IPS-18a (cell line): Measurements from ENCODE around the gene ERAP2.
"Not testable (repeated sequence)": the region's sequence is repeated elsewhere in the genome, so short reads cannot be mapped to it uniquely, and the experiment has no call there.

Experiments
- H3K27ac ChIP-seq: one replicate; pipeline ENCODE4 v1.5.1; 2013; ENCODE audit warnings: low read length
- H3K27me3 ChIP-seq: one replicate; pipeline ENCODE4 v1.6.1; 2013; ENCODE audit warnings: mild to moderate bottlenecking, low read length; ENCODE audit not compliant: control insufficient read depth, insufficient read depth
- H3K36me3 ChIP-seq: one replicate; pipeline ENCODE4 v1.6.1; 2013; ENCODE audit warnings: low read depth, low read length; ENCODE audit not compliant: control insufficient read depth
- H3K4me1 ChIP-seq: one replicate; pipeline ENCODE4 v1.6.1; 2013; ENCODE audit warnings: low read depth, low read length; ENCODE audit not compliant: control insufficient read depth
- H3K4me3 ChIP-seq: one replicate; pipeline ENCODE4 v1.5.1; 2013; ENCODE audit warnings: low read length
- H3K9ac ChIP-seq: one replicate; pipeline ENCODE4 v1.6.1; 2013; ENCODE audit warnings: mild to moderate bottlenecking, low read length, moderate library complexity
- H3K9me3 ChIP-seq: one replicate; pipeline ENCODE4 v1.6.1; 2013; ENCODE audit warnings: low read depth, low read length; ENCODE audit not compliant: control insufficient read depth

The ERAP2 gene

GRCh38 chr5:96876292-96876850, at the start of gene ERAP2:
Gene ERAP2 (plus strand): TSS chr5:96876500. CDS start chr5:96879686, 3,186 bp downstream.
- Histone ChIP-seq H3K36me3 (no peaks in the 10 kb centered on the region), H3K9me3 (no peaks in the 10 kb centered on the region), H3K27me3 (no peaks in the 10 kb centered on the region), H3K4me3 (no peak within 1 kb of the TSS), H3K4me1 (peaks cover 4% of the 10 kb centered on the region), H3K27ac (no peak within 1 kb of the TSS), H3K9ac (no peak within 1 kb of the TSS)

DNA sequence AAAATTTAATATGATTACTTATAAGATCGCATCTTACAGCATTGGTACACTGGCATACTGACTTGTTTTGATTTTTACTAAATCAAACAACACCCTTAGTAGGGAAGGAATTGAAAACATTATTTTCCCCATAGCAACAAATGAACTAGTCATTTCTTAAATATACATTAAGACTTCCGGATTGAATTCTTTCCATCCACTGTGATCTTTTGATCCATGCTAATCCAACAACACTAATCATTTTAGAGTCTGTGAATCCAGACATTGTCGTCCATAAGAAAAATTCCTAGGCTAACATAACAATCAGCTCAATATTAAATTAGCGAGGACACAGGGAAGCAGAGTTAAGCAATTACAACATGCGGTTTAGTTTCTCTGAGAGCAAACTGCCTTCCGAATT, 47.0 kb upstream of the ERAP2 start:
- H3K4me1 ChIP-seq, result no peaks in the 10 kb centered on the region
- H3K4me3 ChIP-seq, result no peak overlapping the region
- no peaks in the 10 kb centered on the region for H3K9me3 ChIP-seq
- no peaks in the 10 kb centered on the region for H3K27me3 ChIP-seq
- no peak overlapping the region for H3K9ac ChIP-seq
- no peaks in the 10 kb centered on the region for H3K36me3 ChIP-seq
- H3K27ac ChIP-seq, result no peak overlapping the region

DNA sequence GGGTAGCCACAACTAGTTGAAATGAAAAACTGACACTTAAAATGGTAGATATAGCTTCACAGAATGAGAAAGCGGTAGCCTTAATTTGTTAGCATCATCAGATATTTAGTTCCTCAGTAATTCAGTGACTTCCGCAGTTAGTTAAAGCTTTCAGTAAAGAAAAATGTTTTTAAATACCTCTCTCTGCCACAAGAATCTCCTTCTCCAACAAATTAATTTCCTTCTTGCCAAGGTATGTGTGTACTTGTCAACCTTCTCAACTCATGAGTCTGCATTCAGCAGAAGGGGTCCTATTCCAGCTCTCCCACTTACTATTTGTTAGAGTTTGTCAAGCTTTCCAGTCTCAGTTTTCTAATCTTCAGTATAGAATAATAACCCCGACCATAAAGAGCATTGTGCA, 42.3 kb upstream of the ERAP2 start:
- H3K9me3 ChIP-seq, result no peaks in the 10 kb centered on the region
- H3K36me3 ChIP-seq, result no peaks in the 10 kb centered on the region
- H3K9ac ChIP-seq, result no peak overlapping the region
- H3K4me3 ChIP-seq, result no peak overlapping the region
- H3K27ac ChIP-seq, result no peak overlapping the region
- no peaks in the 10 kb centered on the region for H3K27me3 ChIP-seq
- H3K4me1 ChIP-seq, result no peaks in the 10 kb centered on the region

- no peaks in the 10 kb centered on the region for H3K4me1 ChIP-seq
- H3K9ac ChIP-seq, result no peak overlapping the region
- no peaks in the 10 kb centered on the region for H3K9me3 ChIP-seq
- H3K27ac ChIP-seq, result no peak overlapping the region
- no peaks in the 10 kb centered on the region for H3K27me3 ChIP-seq
- H3K36me3 ChIP-seq, result no peaks in the 10 kb centered on the region
- no peak overlapping the region for H3K4me3 ChIP-seq
Observed at GRCh38 chr5:96835791-96836191, 40.5 kb upstream of the ERAP2 start.

- H3K27me3 ChIP-seq, result no peaks in the 10 kb centered on the region
- H3K36me3 ChIP-seq, result no peaks in the 10 kb centered on the region
- H3K4me3 ChIP-seq, result no peak overlapping the region
- H3K4me1 ChIP-seq, result no peaks in the 10 kb centered on the region
- no peaks in the 10 kb centered on the region for H3K9me3 ChIP-seq
- H3K9ac ChIP-seq, result no peak overlapping the region
- H3K27ac ChIP-seq, result no peak overlapping the region
Observed at GRCh38 chr5:96836817-96837216, 39.5 kb upstream of the ERAP2 start.

DNA sequence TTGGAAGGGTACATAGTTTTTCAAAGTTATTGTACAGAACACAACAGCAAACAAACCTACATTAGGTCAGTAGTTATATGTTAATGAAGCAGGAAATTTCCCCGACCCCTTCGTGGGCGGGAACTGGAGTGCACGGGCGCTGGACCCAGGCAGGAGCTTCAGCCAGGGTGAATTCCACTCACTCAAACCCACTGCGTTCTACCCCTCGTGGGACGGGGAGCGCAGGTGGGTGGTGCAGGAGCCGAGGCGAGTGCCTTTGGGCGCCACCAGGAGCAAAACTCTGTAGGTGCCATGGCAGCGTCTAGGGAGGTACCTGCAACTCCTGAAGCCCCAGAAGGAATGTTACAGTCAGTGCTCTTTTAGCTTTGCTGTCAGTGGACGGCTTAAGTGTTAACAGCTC, 39.0 kb upstream of the ERAP2 start:
- Histone ChIP-seq H3K27me3 (no peaks in the 10 kb centered on the region), H3K9me3 (no peaks in the 10 kb centered on the region), H3K4me1 (no peaks in the 10 kb centered on the region), H3K27ac (no peak overlapping the region), H3K36me3 (no peaks in the 10 kb centered on the region), H3K4me3 (no peak overlapping the region), H3K9ac (no peak overlapping the region)

DNA sequence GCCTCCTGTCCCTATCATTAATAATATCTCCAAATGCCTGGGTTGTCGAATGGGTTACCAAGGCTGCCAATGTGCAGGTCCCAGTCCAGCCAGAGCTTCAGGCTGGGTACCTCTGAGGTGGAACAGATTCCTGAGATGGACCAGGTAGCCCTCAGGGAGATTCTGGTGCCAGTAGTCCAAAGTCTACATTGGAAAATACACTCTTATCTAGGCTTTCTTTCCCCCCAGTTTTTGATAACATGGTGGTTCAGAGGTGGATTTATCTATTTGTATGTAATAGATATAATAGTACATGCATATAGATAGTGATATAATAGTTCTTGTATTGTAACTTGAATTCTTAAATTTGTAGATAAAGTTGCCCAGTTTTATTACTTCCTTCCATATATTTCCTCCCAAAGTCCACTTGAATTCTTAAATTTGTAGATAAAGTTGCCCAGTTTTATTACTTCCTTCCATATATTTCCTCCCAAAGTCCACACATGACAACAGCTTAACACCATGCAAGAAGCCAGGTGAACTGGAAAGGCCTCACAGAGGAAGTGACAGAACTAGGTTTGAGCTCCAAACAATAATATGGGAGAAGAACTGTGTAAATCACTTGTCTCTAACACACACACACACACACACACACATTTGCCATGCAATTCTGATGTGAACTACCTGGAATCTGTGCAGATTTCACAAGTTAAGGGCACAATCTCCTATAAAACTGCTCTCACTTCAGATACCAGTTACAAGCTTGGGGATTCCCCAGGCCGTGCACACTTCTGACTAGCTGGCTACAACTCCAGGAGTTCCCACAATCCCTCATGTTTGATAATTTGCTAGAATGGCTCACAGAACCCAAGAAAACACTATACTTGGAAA, 37.9 kb upstream of the ERAP2 start:
- no peak overlapping the region for H3K27ac ChIP-seq

DNA sequence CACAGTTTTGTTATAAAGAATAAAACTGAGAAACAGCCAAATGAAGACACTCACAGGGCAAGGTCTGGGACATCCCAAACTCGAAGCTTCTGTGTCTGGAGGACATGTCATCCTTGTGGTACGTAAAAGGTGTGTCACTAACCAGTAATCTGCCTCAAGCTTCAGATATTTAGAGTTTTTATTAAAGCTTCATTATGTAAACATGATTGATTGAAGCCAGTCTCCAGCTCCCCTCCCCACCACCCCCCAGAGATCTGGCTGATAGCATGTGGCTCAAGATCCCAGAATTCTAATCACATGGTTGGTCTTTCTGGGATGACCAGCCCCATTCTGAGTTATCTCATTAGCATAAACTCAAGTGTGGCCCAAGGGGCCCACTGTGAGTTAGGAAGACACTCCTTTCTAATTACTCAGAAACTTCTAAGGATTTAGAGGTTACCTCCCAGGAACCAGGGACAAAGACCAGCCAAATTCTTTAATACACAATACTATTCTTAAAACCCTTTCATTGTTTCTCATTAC, 37.2 kb upstream of the ERAP2 start:
- H3K36me3 ChIP-seq, result no peaks in the 10 kb centered on the region
- no peak overlapping the region for H3K9ac ChIP-seq
- no peaks in the 10 kb centered on the region for H3K27me3 ChIP-seq
- no peaks in the 10 kb centered on the region for H3K9me3 ChIP-seq
- H3K4me1 ChIP-seq, result no peaks in the 10 kb centered on the region
- no peak overlapping the region for H3K4me3 ChIP-seq
- H3K27ac ChIP-seq, result no peak overlapping the region

More for the DNA sequence above, 37.9 kb upstream of the ERAP2 start:
- H3K27me3 ChIP-seq, result no peaks in the 10 kb centered on the region
- H3K9me3 ChIP-seq, result no peaks in the 10 kb centered on the region
- H3K4me3 ChIP-seq, result no peak overlapping the region
- no peak overlapping the region for H3K9ac ChIP-seq
- no peaks in the 10 kb centered on the region for H3K4me1 ChIP-seq
- H3K36me3 ChIP-seq, result no peaks in the 10 kb centered on the region

- not testable (repeated sequence) for H3K9me3 ChIP-seq, H3K27me3 ChIP-seq, H3K9ac ChIP-seq, H3K4me1 ChIP-seq, H3K4me3 ChIP-seq, H3K27ac ChIP-seq, H3K36me3 ChIP-seq
Observed at GRCh38 chr5:96841931-96842330, 34.4 kb upstream of the ERAP2 start.

DNA sequence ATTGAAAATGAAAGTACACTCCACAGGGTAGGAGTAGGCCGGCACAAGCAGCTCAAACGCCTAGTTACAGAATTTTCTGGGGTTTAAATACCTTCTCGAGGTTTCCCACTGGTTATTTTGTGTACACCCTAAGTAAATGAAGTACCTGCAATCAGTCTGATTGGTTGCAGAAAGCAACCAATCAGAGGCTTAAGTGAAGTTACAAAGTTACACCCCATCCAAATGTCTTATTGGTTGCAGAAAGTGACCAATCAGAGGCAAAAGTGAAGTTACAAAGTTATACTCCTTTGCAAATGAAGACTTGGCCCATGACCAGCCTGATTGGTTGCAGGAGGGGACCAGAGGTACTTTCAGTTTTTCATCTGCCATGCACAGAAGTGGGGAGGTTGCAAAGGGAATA, 33.2 kb upstream of the ERAP2 start:
- Histone ChIP-seq H3K9me3 (no peaks in the 10 kb centered on the region), H3K36me3 (no peaks in the 10 kb centered on the region), H3K4me1 (no peaks in the 10 kb centered on the region), H3K4me3 (no peak overlapping the region), H3K9ac (no peak overlapping the region), H3K27me3 (no peaks in the 10 kb centered on the region), H3K27ac (no peak overlapping the region)

- no peaks in the 10 kb centered on the region for H3K4me1 ChIP-seq
- H3K9ac ChIP-seq, result no peak overlapping the region
- H3K9me3 ChIP-seq, result peaks cover 2% of the 10 kb centered on the region
- no peak overlapping the region for H3K4me3 ChIP-seq
- no peaks in the 10 kb centered on the region for H3K27me3 ChIP-seq
- no peaks in the 10 kb centered on the region for H3K36me3 ChIP-seq
- H3K27ac ChIP-seq, result no peak overlapping the region
Observed at GRCh38 chr5:96844481-96844990, 31.8 kb upstream of the ERAP2 start.
